NCI-H526 (cell line): ENCODE data around the gene TBC1D10A.
"Not testable (repeated sequence)": the region's sequence is repeated elsewhere in the genome, so short reads cannot be mapped to it uniquely, and the experiment has no call there.

Experiments used
- DNase-seq, 2 experiments: peaks; one replicate each; lab custom pipeline; 2025; lab: John Stamatoyannopoulos, UW

Gene TBC1D10A

GRCh38 chr22:30347255-30347892 is 20.6 kb upstream of the TBC1D10A start:
- DNase-seq, result no peak

GRCh38 chr22:30344447-30345200 is 17.9 kb upstream of the TBC1D10A start:
- no peak for DNase-seq

- no peak for DNase-seq
Observed at GRCh38 chr22:30340911-30341685, 14.4 kb upstream of the TBC1D10A start.

- no peak for DNase-seq
Observed at GRCh38 chr22:30338802-30339201, 12.1 kb upstream of the TBC1D10A start.

- DNase-seq, result not testable (repeated sequence)
Observed at GRCh38 chr22:30338341-30338740, 11.6 kb upstream of the TBC1D10A start.

- DNase-seq, result no peak
Observed at GRCh38 chr22:30337461-30337778, 10.7 kb upstream of the TBC1D10A start.

GRCh38 chr22:30336752-30337460 is 10.2 kb upstream of the TBC1D10A start:
- DNase-seq, result no peak

GRCh38 chr22:30335236-30335635 is 8.5 kb upstream of the TBC1D10A start:
- DNase-seq, result no peak

- DNase-seq, result no peak
Observed at GRCh38 chr22:30334646-30335045, 7.9 kb upstream of the TBC1D10A start.

- DNase-seq, result no peak
Observed at GRCh38 chr22:30333707-30334087, 7.0 kb upstream of the TBC1D10A start.

- DNase-seq, result no peak
Observed at GRCh38 chr22:30332994-30333706, 6.4 kb upstream of the TBC1D10A start.

- no peak for DNase-seq
Observed at GRCh38 chr22:30332551-30332950, 5.8 kb upstream of the TBC1D10A start.

- DNase-seq, result no peak
Observed at GRCh38 chr22:30328466-30329049, 1.8 kb upstream of the TBC1D10A start.

- DNase-seq, result peak in 1 of 2 experiments; percentile 36
Observed at GRCh38 chr22:30327864-30328345, 1.2 kb upstream of the TBC1D10A start.

GRCh38 chr22:30326255-30326705 is 461 bp downstream of the TBC1D10A start:
- peak in 1 of 2 experiments; percentile 54 for DNase-seq

- DNase-seq, result peak in 1 of 2 experiments; percentile 25
Observed at GRCh38 chr22:30325724-30326254, 952 bp downstream of the TBC1D10A start.

- no peak for DNase-seq
Observed at GRCh38 chr22:30325065-30325720, 1.5 kb downstream of the TBC1D10A start.

- no peak for DNase-seq
Observed at GRCh38 chr22:30324014-30324730, 2.6 kb downstream of the TBC1D10A start.

- DNase-seq, result no peak
Observed at GRCh38 chr22:30323246-30323645, 3.5 kb downstream of the TBC1D10A start.

- no peak for DNase-seq
Observed at GRCh38 chr22:30321461-30321860, 5.3 kb downstream of the TBC1D10A start.
